ENCODE measurements around the gene PRPF6. TPM values are rescaled to one million over a fixed set of nuclear protein-coding genes. Genes with fewer than 3 reads are reported as not detected.
A peak's percentile ranks its signal among the peaks of the same experiment; 100 is the strongest.

The PRPF6 gene
- total and polyA plus RNA-seq, 2 of the 13 experiments (the other 11 are each of a cell fraction or from before 2014, with no cell fraction given), result 63.7 to 101 TPM

GRCh38 chr20:64041781-64042053, 60.8 kb downstream of the PRPF6 start (continued):
- TF ChIP-seq TBX3 (IDR thresholded peaks at IDR 0.05; ENCODE audit: borderline replicate concordance), result no peak
- no peak; the same call in 1 of the 2 replicates for TF ChIP-seq TOPORS (CRISPR knock-in tag; IDR thresholded peaks at IDR 0.05)
- TF ChIP-seq, protein P1, sequence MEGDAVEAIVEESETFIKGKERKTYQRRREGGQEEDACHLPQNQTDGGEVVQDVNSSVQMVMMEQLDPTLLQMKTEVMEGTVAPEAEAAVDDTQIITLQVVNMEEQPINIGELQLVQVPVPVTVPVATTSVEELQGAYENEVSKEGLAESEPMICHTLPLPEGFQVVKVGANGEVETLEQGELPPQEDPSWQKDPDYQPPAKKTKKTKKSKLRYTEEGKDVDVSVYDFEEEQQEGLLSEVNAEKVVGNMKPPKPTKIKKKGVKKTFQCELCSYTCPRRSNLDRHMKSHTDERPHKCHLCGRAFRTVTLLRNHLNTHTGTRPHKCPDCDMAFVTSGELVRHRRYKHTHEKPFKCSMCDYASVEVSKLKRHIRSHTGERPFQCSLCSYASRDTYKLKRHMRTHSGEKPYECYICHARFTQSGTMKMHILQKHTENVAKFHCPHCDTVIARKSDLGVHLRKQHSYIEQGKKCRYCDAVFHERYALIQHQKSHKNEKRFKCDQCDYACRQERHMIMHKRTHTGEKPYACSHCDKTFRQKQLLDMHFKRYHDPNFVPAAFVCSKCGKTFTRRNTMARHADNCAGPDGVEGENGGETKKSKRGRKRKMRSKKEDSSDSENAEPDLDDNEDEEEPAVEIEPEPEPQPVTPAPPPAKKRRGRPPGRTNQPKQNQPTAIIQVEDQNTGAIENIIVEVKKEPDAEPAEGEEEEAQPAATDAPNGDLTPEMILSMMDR (CRISPR knock-in tag; IDR thresholded peaks at IDR 0.05), result peak; percentile 19; the same call in 1 of the 2 replicates
- TF ChIP-seq, protein P2, sequence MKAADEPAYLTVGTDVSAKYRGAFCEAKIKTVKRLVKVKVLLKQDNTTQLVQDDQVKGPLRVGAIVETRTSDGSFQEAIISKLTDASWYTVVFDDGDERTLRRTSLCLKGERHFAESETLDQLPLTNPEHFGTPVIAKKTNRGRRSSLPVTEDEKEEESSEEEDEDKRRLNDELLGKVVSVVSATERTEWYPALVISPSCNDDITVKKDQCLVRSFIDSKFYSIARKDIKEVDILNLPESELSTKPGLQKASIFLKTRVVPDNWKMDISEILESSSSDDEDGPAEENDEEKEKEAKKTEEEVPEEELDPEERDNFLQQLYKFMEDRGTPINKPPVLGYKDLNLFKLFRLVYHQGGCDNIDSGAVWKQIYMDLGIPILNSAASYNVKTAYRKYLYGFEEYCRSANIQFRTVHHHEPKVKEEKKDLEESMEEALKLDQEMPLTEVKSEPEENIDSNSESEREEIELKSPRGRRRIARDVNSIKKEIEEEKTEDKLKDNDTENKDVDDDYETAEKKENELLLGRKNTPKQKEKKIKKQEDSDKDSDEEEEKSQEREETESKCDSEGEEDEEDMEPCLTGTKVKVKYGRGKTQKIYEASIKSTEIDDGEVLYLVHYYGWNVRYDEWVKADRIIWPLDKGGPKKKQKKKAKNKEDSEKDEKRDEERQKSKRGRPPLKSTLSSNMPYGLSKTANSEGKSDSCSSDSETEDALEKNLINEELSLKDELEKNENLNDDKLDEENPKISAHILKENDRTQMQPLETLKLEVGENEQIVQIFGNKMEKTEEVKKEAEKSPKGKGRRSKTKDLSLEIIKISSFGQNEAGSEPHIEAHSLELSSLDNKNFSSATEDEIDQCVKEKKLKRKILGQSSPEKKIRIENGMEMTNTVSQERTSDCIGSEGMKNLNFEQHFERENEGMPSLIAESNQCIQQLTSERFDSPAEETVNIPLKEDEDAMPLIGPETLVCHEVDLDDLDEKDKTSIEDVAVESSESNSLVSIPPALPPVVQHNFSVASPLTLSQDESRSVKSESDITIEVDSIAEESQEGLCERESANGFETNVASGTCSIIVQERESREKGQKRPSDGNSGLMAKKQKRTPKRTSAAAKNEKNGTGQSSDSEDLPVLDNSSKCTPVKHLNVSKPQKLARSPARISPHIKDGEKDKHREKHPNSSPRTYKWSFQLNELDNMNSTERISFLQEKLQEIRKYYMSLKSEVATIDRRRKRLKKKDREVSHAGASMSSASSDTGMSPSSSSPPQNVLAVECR (CRISPR knock-in tag; IDR thresholded peaks at IDR 0.05; ENCODE audit: borderline replicate concordance), result no peak
- no peak for TF ChIP-seq ZNF235 (CRISPR knock-in tag; IDR thresholded peaks at IDR 0.05; ENCODE audit: borderline replicate concordance)
- no peak for TF ChIP-seq ZNF772 (CRISPR knock-in tag; IDR thresholded peaks at IDR 0.05)
- no peak for TF ChIP-seq MXI1 (IDR thresholded peaks at IDR 0.05; ENCODE audit: borderline replicate concordance, low read depth, low read length)
- peak; percentile 12; the same call in 1 of the 2 replicates for TF ChIP-seq ZC3H13 (CRISPR knock-in tag; IDR thresholded peaks at IDR 0.05)
- no peak for TF ChIP-seq DR1 (CRISPR knock-in tag; IDR thresholded peaks at IDR 0.05)
- no peak for TF ChIP-seq NAIF1 (CRISPR knock-in tag; IDR thresholded peaks at IDR 0.05; ENCODE audit: borderline replicate concordance)
- TF ChIP-seq KDM4B (CRISPR knock-in tag; IDR thresholded peaks at IDR 0.05), result no peak
- TF ChIP-seq CEBPB (IDR thresholded peaks at IDR 0.05; ENCODE audit: borderline replicate concordance, low read depth, low read length), result no peak
- TF ChIP-seq ZNF280B (CRISPR knock-in tag; IDR thresholded peaks at IDR 0.05; ENCODE audit: borderline replicate concordance), result no peak
- TF ChIP-seq ZNF343 (CRISPR knock-in tag; IDR thresholded peaks at IDR 0.05), result 0 out of 2 replicates have a peak, but pooled peaks have one; percentile 6
- TF ChIP-seq MEIS2 (CRISPR knock-in tag; IDR thresholded peaks at IDR 0.05), result no peak
- TF ChIP-seq, protein P3, sequence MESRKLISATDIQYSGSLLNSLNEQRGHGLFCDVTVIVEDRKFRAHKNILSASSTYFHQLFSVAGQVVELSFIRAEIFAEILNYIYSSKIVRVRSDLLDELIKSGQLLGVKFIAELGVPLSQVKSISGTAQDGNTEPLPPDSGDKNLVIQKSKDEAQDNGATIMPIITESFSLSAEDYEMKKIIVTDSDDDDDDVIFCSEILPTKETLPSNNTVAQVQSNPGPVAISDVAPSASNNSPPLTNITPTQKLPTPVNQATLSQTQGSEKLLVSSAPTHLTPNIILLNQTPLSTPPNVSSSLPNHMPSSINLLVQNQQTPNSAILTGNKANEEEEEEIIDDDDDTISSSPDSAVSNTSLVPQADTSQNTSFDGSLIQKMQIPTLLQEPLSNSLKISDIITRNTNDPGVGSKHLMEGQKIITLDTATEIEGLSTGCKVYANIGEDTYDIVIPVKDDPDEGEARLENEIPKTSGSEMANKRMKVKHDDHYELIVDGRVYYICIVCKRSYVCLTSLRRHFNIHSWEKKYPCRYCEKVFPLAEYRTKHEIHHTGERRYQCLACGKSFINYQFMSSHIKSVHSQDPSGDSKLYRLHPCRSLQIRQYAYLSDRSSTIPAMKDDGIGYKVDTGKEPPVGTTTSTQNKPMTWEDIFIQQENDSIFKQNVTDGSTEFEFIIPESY (CRISPR knock-in tag; IDR thresholded peaks at IDR 0.05), result no peak
- no peak for TF ChIP-seq ZNF775 (CRISPR knock-in tag; IDR thresholded peaks at IDR 0.05; ENCODE audit: borderline replicate concordance)

Measured in HepG2 (cell line).